C4-2B (cell line): ENCODE data around the gene TRDN.

Experiments used
- CTCF ChIP-seq: fragments of 450-650 bp; conservative IDR thresholded peaks from 2 replicates; pipeline ENCODE4 v1.5.1; 2017; ENCODE audit warnings: mild to moderate bottlenecking
- ZFX ChIP-seq: fragments of 450-650 bp; IDR thresholded peaks from 2 replicates; pipeline ENCODE4 v1.6.1; 2017

DNA sequence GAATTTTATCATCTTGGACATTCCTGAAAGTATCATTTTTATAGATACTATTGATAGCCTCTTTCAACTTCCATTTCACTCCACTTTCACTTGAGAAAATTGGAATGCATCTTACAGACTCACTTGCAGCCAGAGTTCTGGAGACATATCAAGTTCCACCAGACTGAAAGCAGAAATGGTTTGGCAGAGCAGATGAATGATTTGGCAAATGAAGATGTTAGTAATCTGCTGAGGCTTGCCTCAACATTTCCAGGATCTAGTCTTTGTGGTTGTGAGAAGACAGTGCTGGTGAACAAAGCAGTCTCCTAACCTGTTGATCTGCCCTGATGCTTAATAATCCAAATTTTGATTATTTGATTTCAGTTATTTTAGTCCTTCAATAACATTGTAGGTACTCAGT lies 202.6 kb downstream of the TRDN start:
- no peak for TF ChIP-seq CTCF
- TF ChIP-seq ZFX, result no peak
